ENCODE results near the gene IVD. TPM values are rescaled to one million over a fixed set of nuclear protein-coding genes. Genes with fewer than 3 reads are reported as not detected.
A peak's percentile ranks its signal among the peaks of the same experiment; 100 is the strongest.

The IVD gene
- total RNA-seq, 4 donors from 2014 or later, result 27.4 to 34.1 (median 29.1) TPM

GRCh38 chr15:40398413-40398873, 7.2 kb upstream of the IVD start:
- Histone ChIP-seq H3K4me1 (peaks cover 0 to 2% of the 10 kb centered on the region in 2 donors), H3K36me3 (peaks cover 0 to 8% of the 10 kb centered on the region in 2 donors), H3K9me3 (no peaks in the 10 kb centered on the region), H3K4me3 (no peak overlapping the region), H3K27me3 (no peaks in the 10 kb centered on the region), H3K27ac (no peak overlapping the region)
- in situ Hi-C loops (cut with MboI; ENCODE audit: low sequenced_read_pairs in 4 of 4) (no loop called here), intact Hi-C loops (cut with DNase I; ENCODE audit: low total_unique reads) (no loop called here)
- TF ChIP-seq POLR2A (IDR thresholded peaks at IDR 0.05) (no peak), CTCF (IDR thresholded peaks at IDR 0.05 in 4 of 5, conservative IDR thresholded peaks at IDR 0.05 in 1 of 5) (no peak)
- peak in 1 of 2 donors; percentile 13 for DNase-seq
- ATAC-seq, result no peak

- no peak for TF ChIP-seq CTCF (IDR thresholded peaks at IDR 0.05 in 4 of 5, conservative IDR thresholded peaks at IDR 0.05 in 1 of 5)
- no peak for TF ChIP-seq POLR2A (IDR thresholded peaks at IDR 0.05)
- H3K4me1 ChIP-seq, result peaks cover 0 to 2% of the 10 kb centered on the region in 2 donors
- H3K36me3 ChIP-seq, result no peaks in the 10 kb centered on the region
- in situ Hi-C loops (cut with MboI; ENCODE audit: low sequenced_read_pairs in 4 of 4) (no loop called here), intact Hi-C loops (cut with DNase I; ENCODE audit: low total_unique reads) (no loop called here)
- ATAC-seq (no peak), DNase-seq (no peak)
- no peak overlapping the region for H3K27ac ChIP-seq
- H3K9me3 ChIP-seq, result no peaks in the 10 kb centered on the region
- no peak overlapping the region for H3K4me3 ChIP-seq
- H3K27me3 ChIP-seq, result no peaks in the 10 kb centered on the region
Measured at GRCh38 chr15:40399370-40399769, 6.2 kb upstream of the IVD start.

- ATAC-seq, result no peak
- Histone ChIP-seq H3K27ac (no peak overlapping the region), H3K4me3 (no peak overlapping the region), H3K9me3 (no peaks in the 10 kb centered on the region), H3K36me3 (peaks cover 0 to 29% of the 10 kb centered on the region in 2 donors), H3K27me3 (no peaks in the 10 kb centered on the region), H3K4me1 (peaks cover 8 to 11% of the 10 kb centered on the region in 2 donors)
- TF ChIP-seq CTCF (IDR thresholded peaks at IDR 0.05 in 4 of 5, conservative IDR thresholded peaks at IDR 0.05 in 1 of 5) (no peak), POLR2A (IDR thresholded peaks at IDR 0.05) (no peak)
- intact Hi-C loops (cut with DNase I; ENCODE audit: low total_unique reads) (loop anchor here (5.0 to 10.0 kb wide), 2 partner anchors 85 to 363 kb away; partner anchors contain the start of gene INAFM2), in situ Hi-C loops (cut with MboI; ENCODE audit: low sequenced_read_pairs in 4 of 4) (loop anchor here in 1 of 4 donors (25.0 kb wide), 1 partner anchor 370 kb away; the partner anchor contains the start of gene SRP14)
- DNase-seq, result no peak
Measured at GRCh38 chr15:40407330-40407990, 1.9 kb downstream of the IVD start.

- TF ChIP-seq CTCF (IDR thresholded peaks at IDR 0.05 in 4 of 5, conservative IDR thresholded peaks at IDR 0.05 in 1 of 5) (no peak), POLR2A (IDR thresholded peaks at IDR 0.05) (no peak)
- H3K36me3 ChIP-seq, result peaks cover 0 to 39% of the 10 kb centered on the region in 2 donors
- intact Hi-C loops (cut with DNase I; ENCODE audit: low total_unique reads), result loop anchor here (5.0 to 10.0 kb wide), 2 partner anchors 87 to 365 kb away; partner anchors contain the start of gene INAFM2
- no peak for ATAC-seq
- in situ Hi-C loops (cut with MboI; ENCODE audit: low sequenced_read_pairs in 4 of 4), result loop anchor here in 1 of 4 donors (25.0 kb wide), 1 partner anchor 372 kb away; the partner anchor contains the start of gene SRP14
- no peak overlapping the region for H3K4me3 ChIP-seq
- peaks cover 8 to 11% of the 10 kb centered on the region in 2 donors for H3K4me1 ChIP-seq
- no peaks in the 10 kb centered on the region for H3K27me3 ChIP-seq
- no peak for DNase-seq
- no peaks in the 10 kb centered on the region for H3K9me3 ChIP-seq
- H3K27ac ChIP-seq, result no peak overlapping the region
Measured at GRCh38 chr15:40409366-40409765, 3.8 kb downstream of the IVD start.
